Measurements from ENCODE around the gene UQCRQ. TPM values are rescaled to one million over a fixed set of nuclear protein-coding genes. Genes with fewer than 3 reads are reported as not detected.
"Not testable (repeated sequence)": the region's sequence is repeated elsewhere in the genome, so short reads cannot be mapped to it uniquely, and the experiment has no call there.

UQCRQ gene
- total RNA-seq, 2 experiments from 2014 or later = 558 to 566 TPM

DNA sequence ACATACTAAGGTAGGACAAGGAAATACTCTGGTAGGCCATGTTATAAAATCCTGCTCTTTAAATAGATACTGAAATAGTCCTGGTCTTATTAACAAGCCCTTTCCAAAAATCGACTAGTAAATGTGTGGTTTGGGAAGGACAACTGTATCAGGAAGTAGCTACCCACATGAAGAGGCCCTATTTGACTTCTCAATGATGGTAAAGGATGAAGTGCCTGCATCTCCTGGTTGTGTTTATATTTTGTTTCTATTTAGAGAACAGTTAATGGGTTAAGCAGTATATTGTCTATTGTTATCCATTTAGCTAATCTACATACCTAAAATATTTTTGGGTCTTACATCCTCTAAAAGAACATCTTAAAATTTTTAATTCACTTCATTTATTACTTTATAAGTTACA is 12.7 kb upstream of the UQCRQ start:
- Mint-ChIP-seq H3K36me3 (ENCODE audit: low read depth) (no peaks in the 10 kb centered on the region), H3K27me3 (peaks cover 10% of the 10 kb centered on the region), H3K4me3 (no peak overlapping the region), H3K4me1 (ENCODE audit: low read depth) (peaks cover 3% of the 10 kb centered on the region), H3K27ac (no peak overlapping the region), H3K9me3 (no peaks in the 10 kb centered on the region)
- intact Hi-C loops (cut with micrococcal nuclease) = no loop called here
- CTCF ChIA-PET = interaction anchor here (0.7 to 1.9 kb wide), 8 partner anchors 8 to 107 kb away, joined by 3 to 6 read pairs (median 4); partner anchors contain the start of genes CCNI2, GDF9, SHROOM1 and UQCRQ
- DNase-seq (no peak), ATAC-seq (no peak)
- POLR2A ChIA-PET = interaction anchor here (1.6 kb wide), 1 partner anchor 12 kb away, joined by 5 read pairs; no protein-coding TSS in a partner anchor
- TF ChIP-seq, protein P1, sequence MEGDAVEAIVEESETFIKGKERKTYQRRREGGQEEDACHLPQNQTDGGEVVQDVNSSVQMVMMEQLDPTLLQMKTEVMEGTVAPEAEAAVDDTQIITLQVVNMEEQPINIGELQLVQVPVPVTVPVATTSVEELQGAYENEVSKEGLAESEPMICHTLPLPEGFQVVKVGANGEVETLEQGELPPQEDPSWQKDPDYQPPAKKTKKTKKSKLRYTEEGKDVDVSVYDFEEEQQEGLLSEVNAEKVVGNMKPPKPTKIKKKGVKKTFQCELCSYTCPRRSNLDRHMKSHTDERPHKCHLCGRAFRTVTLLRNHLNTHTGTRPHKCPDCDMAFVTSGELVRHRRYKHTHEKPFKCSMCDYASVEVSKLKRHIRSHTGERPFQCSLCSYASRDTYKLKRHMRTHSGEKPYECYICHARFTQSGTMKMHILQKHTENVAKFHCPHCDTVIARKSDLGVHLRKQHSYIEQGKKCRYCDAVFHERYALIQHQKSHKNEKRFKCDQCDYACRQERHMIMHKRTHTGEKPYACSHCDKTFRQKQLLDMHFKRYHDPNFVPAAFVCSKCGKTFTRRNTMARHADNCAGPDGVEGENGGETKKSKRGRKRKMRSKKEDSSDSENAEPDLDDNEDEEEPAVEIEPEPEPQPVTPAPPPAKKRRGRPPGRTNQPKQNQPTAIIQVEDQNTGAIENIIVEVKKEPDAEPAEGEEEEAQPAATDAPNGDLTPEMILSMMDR (IDR thresholded peaks at IDR 0.05) = no peak

- Mint-ChIP-seq H3K4me3 (no peak overlapping the region), H3K9me3 (no peaks in the 10 kb centered on the region), H3K36me3 (ENCODE audit: low read depth) (no peaks in the 10 kb centered on the region), H3K4me1 (ENCODE audit: low read depth) (peaks cover 1% of the 10 kb centered on the region), H3K27me3 (peaks cover 10% of the 10 kb centered on the region), H3K27ac (no peak overlapping the region)
- ChIA-PET CTCF (interaction anchor here (0.7 to 1.9 kb wide), 9 partner anchors 9 to 107 kb away, joined by 3 to 6 read pairs (median 4); partner anchors contain the start of genes CCNI2, GDF9, SHROOM1 and UQCRQ), POLR2A (interaction anchor here (1.6 kb wide), 1 partner anchor 11 kb away, joined by 5 read pairs; no protein-coding TSS in a partner anchor)
- DNase-seq (no peak), ATAC-seq (no peak)
- TF ChIP-seq, protein P1 (IDR thresholded peaks at IDR 0.05) = no peak
- intact Hi-C loops (cut with micrococcal nuclease) = no loop called here
Observed at GRCh38 chr5:132854301-132854700, 12.1 kb upstream of the UQCRQ start.

DNA sequence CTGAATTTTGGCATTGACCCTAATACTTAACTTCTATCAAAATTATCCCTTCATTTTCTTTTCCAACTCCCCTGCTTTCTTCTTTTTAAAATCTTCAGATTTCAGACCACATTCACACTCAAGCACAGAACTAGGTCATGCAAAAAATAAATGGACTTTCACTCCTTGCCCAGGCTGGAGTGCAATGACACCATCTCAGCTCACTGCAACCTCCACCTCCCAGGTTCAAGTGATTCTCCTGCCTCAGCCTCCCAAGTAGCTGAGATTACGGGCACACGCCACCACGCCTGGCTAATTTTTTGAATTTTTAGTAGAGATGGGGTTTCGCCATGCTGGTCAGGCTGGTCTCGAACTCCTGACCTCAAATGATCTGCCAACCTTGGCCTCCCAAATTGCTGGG is 11.4 kb upstream of the UQCRQ start:
- peaks cover 10% of the 10 kb centered on the region for H3K27me3 Mint-ChIP-seq
- H3K9me3 Mint-ChIP-seq; H3K36me3 Mint-ChIP-seq (ENCODE audit: low read depth); H3K27ac Mint-ChIP-seq; H3K4me1 Mint-ChIP-seq (ENCODE audit: low read depth); DNase-seq; intact Hi-C loops (cut with micrococcal nuclease); ATAC-seq; H3K4me3 Mint-ChIP-seq: not testable (repeated sequence)
- CTCF ChIA-PET = interaction anchor here (1.1 to 1.9 kb wide), 6 partner anchors 10 to 108 kb away, joined by 3 to 5 read pairs (median 4); partner anchors contain the start of genes CCNI2, GDF9, SHROOM1 and UQCRQ
- POLR2A ChIA-PET = interaction anchor here (1.6 kb wide), 1 partner anchor 11 kb away, joined by 5 read pairs; no protein-coding TSS in a partner anchor

GRCh38 chr5:132856011-132856410 is 10.4 kb upstream of the UQCRQ start:
- intact Hi-C loops (cut with micrococcal nuclease) = no loop called here
- POLR2A ChIA-PET = no interaction called here
- Mint-ChIP-seq H3K4me1 (ENCODE audit: low read depth) (peaks cover 1% of the 10 kb centered on the region), H3K36me3 (ENCODE audit: low read depth) (no peaks in the 10 kb centered on the region), H3K4me3 (no peak overlapping the region), H3K27me3 (peaks cover 10% of the 10 kb centered on the region), H3K27ac (no peak overlapping the region), H3K9me3 (no peaks in the 10 kb centered on the region)
- CTCF ChIA-PET = interaction anchor here (1.4 to 2.3 kb wide), 3 partner anchors 10 to 27 kb away, joined by 4 to 8 read pairs (median 5); partner anchors contain the start of genes GDF9 and UQCRQ
- ATAC-seq = no peak
- TF ChIP-seq, protein P1 (IDR thresholded peaks at IDR 0.05) = no peak
- DNase-seq = no peak

DNA sequence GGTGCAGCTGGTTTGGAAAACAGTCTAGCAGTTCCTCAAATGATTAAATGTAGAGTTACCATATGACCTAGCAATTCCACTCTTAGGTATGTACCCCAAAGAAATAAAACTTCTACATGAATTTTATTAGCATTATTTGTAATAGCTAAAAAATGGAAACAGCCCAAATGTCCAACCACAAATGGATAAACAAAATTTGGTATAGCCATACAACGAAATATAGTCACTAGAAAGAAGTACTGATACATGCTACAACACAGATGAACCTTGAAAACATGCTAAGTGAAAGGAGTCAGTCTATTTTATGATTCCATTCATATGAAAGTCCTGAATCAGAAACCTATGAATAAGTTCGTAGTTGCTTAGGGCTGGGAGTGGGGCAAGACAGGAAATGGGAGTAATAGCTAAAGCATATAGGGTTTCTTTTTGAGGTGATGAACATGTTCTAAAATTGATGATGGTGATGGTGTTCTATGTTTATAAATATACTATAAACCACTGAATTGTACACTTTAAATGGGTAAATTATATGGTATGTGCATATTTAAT is 6.5 kb upstream of the UQCRQ start:
- Mint-ChIP-seq H3K27me3 (peaks cover 7% of the 10 kb centered on the region), H3K9me3 (no peaks in the 10 kb centered on the region), H3K36me3 (ENCODE audit: low read depth) (no peaks in the 10 kb centered on the region), H3K4me3 (no peak overlapping the region), H3K4me1 (ENCODE audit: low read depth) (no peaks in the 10 kb centered on the region), H3K27ac (no peak overlapping the region)
- CTCF ChIA-PET = interaction anchor here (0.9 to 2.4 kb wide), 3 partner anchors 23 to 332 kb away, joined by 3 to 10 read pairs (median 3); partner anchors contain the start of gene SHROOM1
- TF ChIP-seq, protein P1 (IDR thresholded peaks at IDR 0.05) = no peak
- DNase-seq (no peak), ATAC-seq (no peak)
- intact Hi-C loops (cut with micrococcal nuclease) = no loop called here
- POLR2A ChIA-PET = no interaction called here
